Urinary bladder (tissue), 4 donors: ENCODE results near the gene CCDC40. TPM values are rescaled to one million over a fixed set of nuclear protein-coding genes. Genes with fewer than 3 reads are reported as not detected.
"Not testable (repeated sequence)": the region's sequence is repeated elsewhere in the genome, so short reads cannot be mapped to it uniquely, and the experiment has no call there.

Experiments
- DNase-seq: peaks from one replicate; pipeline ENCODE4 v3.0.0-alpha.2; 2015; ENCODE audit errors: extremely low spot score
- H3K27ac ChIP-seq: one replicate; pipeline ENCODE4 v1.5.1; 2013; ENCODE audit warnings: low read depth, mild to moderate bottlenecking, moderate library complexity
- H3K36me3 ChIP-seq: one replicate; pipeline ENCODE4 v1.6.1; 2013; ENCODE audit warnings: mild to moderate bottlenecking, moderate library complexity; ENCODE audit not compliant: insufficient read depth
- H3K4me1 ChIP-seq: one replicate; pipeline ENCODE4 v1.6.1; 2013; ENCODE audit warnings: mild to moderate bottlenecking, moderate library complexity; ENCODE audit not compliant: insufficient read depth
- H3K4me3 ChIP-seq: one replicate; pipeline ENCODE4 v1.5.1; 2013; ENCODE audit warnings: low read depth, low read length
- WGBS: extraction: QIAGEN DNeasy Blood & Tissue Kit; methylation state at CpG from one replicate; pipeline ENCODE4 v1.1.7; 2013; 5-methylcytosine and 5-hydroxymethylcytosine counted together
- polyA plus RNA-seq: library from polyadenylated mRNA; stranded (reverse); fragments of 200-250 nt; gene quantifications from one replicate; pipeline ENCODE4 v1.2.3, GENCODE V29; 2013
- total RNA-seq: library from RNA; depleted of rRNA; stranded (reverse); fragments of >200 nt; gene quantifications from one replicate; pipeline ENCODE4 v1.2.3, GENCODE V29; 2014
- donor health status: healthy with polysubstance abuse.
- donor health status: healthy.

The CCDC40 gene
- total and polyA plus RNA-seq, 2 donors, result 2.2 to 8.0 TPM

GRCh38 chr17:80081596-80081995 is 45.2 kb downstream of the CCDC40 start:
- Histone ChIP-seq H3K4me1 (no peaks in the 10 kb centered on the region), H3K27ac (no peak overlapping the region), H3K4me3 (no peak overlapping the region), H3K36me3 (no peaks in the 10 kb centered on the region)
- no peak for DNase-seq
- 92% methylated on average over 14 of the region's 14 CpGs for WGBS

DNA sequence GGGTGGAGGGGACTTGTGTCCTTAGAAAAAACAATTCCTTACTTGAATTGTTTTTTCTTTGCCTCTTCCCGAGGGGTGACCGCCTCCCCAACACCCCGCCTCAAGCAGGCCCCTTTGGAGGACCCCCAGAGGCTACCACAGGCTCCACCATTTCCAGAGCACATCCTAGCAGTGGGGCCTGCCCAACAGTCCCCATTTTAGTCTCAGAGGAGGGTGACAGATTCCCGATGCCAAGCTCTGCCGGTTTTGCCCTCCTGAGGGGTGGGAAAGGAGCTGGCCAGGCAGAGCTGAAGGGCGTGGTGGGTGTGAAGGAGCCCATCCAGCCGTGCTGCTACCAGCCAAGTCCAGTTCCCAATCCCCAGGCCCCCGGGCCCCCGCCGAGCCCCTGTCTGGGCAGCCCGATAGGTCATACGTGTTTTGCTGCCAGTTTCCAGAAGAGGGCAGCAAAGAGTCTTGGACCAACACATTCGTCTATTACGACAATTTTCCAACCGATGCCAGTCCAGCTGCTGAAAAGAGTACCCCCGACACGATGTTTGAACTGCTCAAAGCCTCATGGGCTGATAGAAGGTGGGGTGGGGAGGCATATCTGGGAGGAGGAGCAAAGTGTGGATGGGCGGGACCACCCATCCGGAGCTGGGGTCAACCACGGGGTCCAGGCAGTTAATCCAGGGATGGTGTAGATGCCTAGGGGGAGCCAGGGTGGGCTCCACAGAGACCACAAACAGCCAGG is 46.1 kb downstream of the CCDC40 start:
- WGBS, result 28% methylated on average over 20 of the region's 20 CpGs
- Histone ChIP-seq H3K4me1 (no peaks in the 10 kb centered on the region), H3K27ac (no peak overlapping the region), H3K36me3 (no peaks in the 10 kb centered on the region), H3K4me3 (no peak overlapping the region)
- DNase-seq, result no peak

DNA sequence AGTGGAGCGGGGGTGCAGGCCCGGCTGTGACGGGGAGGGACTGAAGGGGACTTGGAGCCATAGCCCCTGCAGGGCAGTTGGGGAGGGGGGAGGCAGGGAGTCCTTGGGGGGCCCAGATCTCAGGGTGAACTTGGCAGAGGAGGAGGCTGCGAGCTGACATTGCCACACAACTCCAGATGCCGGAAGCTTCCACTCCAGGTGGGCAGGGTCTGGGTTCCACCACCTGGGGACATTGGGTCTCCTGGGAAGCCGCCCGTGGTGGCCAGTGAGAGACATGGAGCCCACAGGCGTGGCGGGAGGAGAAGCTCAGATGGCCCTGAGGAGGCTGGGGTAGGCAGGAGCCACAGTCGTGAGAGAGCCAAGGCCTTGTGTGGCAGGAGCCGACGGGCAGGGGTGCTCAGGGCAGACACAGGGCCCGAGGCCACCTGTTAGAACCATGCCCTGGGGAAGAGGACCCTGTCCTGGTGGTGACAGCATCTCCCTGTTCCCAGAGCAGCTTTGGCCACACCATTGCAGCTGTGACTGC is 46.8 kb downstream of the CCDC40 start:
- no peak for DNase-seq
- H3K4me3 ChIP-seq, result no peak overlapping the region
- WGBS, result 87% methylated on average over 13 of the region's 13 CpGs
- no peak overlapping the region for H3K27ac ChIP-seq
- H3K4me1 ChIP-seq, result no peaks in the 10 kb centered on the region
- no peaks in the 10 kb centered on the region for H3K36me3 ChIP-seq

GRCh38 chr17:80084773-80085172 is 48.3 kb downstream of the CCDC40 start:
- Histone ChIP-seq H3K36me3 (no peaks in the 10 kb centered on the region), H3K4me1 (no peaks in the 10 kb centered on the region), H3K4me3 (no peak overlapping the region), H3K27ac (no peak overlapping the region)
- no peak for DNase-seq
- WGBS, result 94% methylated on average over 15 of the region's 15 CpGs

GRCh38 chr17:80086081-80086480 is 49.6 kb downstream of the CCDC40 start:
- WGBS, result 88% methylated on average over 17 of the region's 17 CpGs
- DNase-seq, result no peak
- no peak overlapping the region for H3K27ac ChIP-seq
- no peaks in the 10 kb centered on the region for H3K36me3 ChIP-seq
- H3K4me3 ChIP-seq, result no peak overlapping the region
- H3K4me1 ChIP-seq, result no peaks in the 10 kb centered on the region

DNA sequence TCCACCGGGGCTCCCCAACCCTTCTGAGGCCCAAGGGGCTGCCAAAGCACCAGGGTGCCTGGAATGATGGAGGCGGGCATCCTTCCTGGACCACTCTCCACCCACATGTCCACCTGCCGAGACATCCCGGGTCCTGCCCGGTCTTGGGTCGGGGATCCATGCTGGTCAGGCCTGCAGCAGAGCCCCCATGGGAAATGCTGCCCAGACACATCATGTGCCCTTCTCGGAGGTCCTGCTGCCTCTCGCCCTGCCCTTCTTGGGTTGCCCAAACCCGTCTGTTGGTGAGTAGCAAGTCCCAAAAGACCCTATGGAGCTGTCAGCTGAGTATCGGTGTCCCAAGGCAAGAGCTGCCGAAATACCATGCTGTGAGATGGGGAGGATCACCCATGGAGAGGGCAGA is 50.2 kb downstream of the CCDC40 start:
- no peak for DNase-seq
- no peak overlapping the region for H3K4me3 ChIP-seq
- no peak overlapping the region for H3K27ac ChIP-seq
- H3K4me1 ChIP-seq, result no peaks in the 10 kb centered on the region
- WGBS, result 89% methylated on average over 11 of the region's 11 CpGs
- no peaks in the 10 kb centered on the region for H3K36me3 ChIP-seq

GRCh38 chr17:80087346-80088265 is 51.2 kb downstream of the CCDC40 start:
- no peak for DNase-seq
- 84% methylated on average over 34 of the region's 34 CpGs for WGBS
- Histone ChIP-seq H3K4me3 (no peak overlapping the region), H3K4me1 (no peaks in the 10 kb centered on the region), H3K27ac (no peak overlapping the region), H3K36me3 (no peaks in the 10 kb centered on the region)

DNA sequence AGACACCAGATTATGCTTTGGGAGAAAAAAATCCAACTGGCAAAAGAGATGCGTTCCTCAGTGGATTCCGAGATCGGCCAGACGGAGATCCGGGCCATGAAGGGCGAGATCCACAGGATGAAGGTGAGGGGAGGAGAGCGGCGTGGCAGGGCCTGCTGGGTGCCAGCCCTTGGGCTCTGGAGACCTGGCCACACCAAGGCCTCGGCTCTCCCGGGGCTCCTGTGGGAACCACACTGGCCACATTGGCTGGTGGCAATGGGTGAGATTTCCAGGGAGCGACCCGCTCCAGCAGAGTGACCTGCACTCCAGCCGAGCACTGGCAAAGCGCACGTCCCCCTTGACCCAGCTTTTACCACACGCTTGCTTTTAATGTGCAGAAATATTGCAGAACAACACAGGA is 53.3 kb downstream of the CCDC40 start:
- WGBS, result 97% methylated on average over 16 of the region's 16 CpGs
- H3K4me3 ChIP-seq, result no peak overlapping the region
- no peaks in the 10 kb centered on the region for H3K36me3 ChIP-seq
- no peaks in the 10 kb centered on the region for H3K4me1 ChIP-seq
- H3K27ac ChIP-seq, result no peak overlapping the region
- no peak for DNase-seq

GRCh38 chr17:80090164-80090563 is 53.7 kb downstream of the CCDC40 start:
- not testable (repeated sequence) for H3K27ac ChIP-seq, DNase-seq, H3K4me1 ChIP-seq, H3K36me3 ChIP-seq, H3K4me3 ChIP-seq
- 93% methylated on average over 44 of the region's 44 CpGs for WGBS

DNA sequence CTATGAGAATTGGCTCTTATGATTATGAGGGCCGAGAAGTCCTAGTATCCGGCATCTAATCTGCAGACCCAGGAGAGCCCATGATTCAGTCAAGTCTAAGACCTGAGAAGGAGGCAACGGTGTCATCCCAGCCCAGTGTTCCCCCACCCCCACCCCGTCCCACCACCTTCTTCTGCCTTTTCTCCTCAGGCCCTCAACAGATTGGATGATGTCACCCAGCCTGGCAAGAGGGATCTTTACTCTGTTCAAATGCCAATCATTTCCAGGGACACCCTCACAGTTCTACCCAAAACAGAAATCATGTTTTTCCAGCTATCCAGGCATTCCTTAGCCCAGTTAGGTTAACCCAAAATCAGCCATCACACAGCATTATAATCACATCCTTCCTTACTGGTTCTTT is 54.9 kb downstream of the CCDC40 start:
- Histone ChIP-seq H3K4me1 (no peaks in the 10 kb centered on the region), H3K36me3 (no peaks in the 10 kb centered on the region), H3K27ac (no peak overlapping the region), H3K4me3 (no peak overlapping the region)
- 93% methylated on average over 4 of the region's 4 CpGs for WGBS
- no peak for DNase-seq

GRCh38 chr17:80092959-80093358 is 56.5 kb downstream of the CCDC40 start:
- no peak overlapping the region for H3K27ac ChIP-seq
- H3K4me1 ChIP-seq, result no peaks in the 10 kb centered on the region
- H3K36me3 ChIP-seq, result no peaks in the 10 kb centered on the region
- no peak for DNase-seq
- no peak overlapping the region for H3K4me3 ChIP-seq
- 68% methylated on average over 8 of the region's 8 CpGs for WGBS

DNA sequence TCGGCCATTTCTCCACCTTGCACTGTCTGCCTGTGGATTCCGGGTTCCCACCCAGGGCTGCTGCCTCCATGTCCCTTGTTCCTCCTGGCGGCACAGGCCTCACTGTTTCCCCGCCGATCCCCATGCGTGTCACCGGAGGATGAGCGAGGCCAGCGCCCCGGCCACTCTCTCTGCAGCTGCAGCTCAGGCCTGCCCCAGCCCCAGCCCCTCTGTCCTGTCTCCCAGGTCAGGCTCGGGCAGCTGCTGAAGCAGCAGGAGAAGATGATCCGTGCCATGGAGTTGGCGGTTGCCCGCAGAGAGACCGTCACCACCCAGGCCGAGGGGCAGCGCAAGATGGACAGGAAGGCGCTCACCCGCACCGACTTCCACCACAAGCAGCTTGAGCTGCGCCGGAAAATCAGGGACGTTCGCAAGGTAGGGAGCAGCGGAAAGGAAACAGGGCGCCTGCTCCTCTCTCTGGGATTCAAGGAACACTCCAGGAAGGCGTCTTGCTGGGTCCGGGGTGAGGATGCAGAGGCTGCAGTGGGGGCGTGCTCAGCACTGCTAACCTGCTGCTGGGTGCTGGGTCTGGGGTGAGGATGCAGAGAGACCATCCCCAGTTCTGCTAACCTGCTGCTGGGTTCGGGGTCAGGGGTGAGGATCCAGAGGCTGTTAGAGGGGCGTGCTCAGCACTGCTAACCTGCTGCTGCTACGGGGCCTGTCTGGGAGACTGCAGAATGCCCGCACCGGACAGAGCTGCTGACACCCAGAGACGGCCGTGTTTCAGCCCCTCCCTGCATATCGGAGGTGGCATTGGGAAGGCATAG is 58.8 kb downstream of the CCDC40 start:
- Histone ChIP-seq H3K4me3 (no peak overlapping the region), H3K4me1 (no peaks in the 10 kb centered on the region), H3K36me3 (no peaks in the 10 kb centered on the region), H3K27ac (no peak overlapping the region)
- DNase-seq, result no peak
- WGBS, result 86% methylated on average over 37 of the region's 37 CpGs

GRCh38 chr17:80095844-80096475 is 59.5 kb downstream of the CCDC40 start:
- Histone ChIP-seq H3K27ac (no peak overlapping the region), H3K4me3 (no peak overlapping the region), H3K4me1 (no peaks in the 10 kb centered on the region), H3K36me3 (no peaks in the 10 kb centered on the region)
- 87% methylated on average over 16 of the region's 16 CpGs for WGBS
- DNase-seq, result no peak
